Neuron (in vitro differentiated cells): ENCODE data around the gene PIH1D2.
"Not testable (repeated sequence)": the region's sequence is repeated elsewhere in the genome, so short reads cannot be mapped to it uniquely, and the experiment has no call there.

Source experiments
- H2AFZ ChIP-seq: one replicate; pipeline ENCODE4 v1.6.1; 2013; ENCODE audit warnings: low read depth, mild to moderate bottlenecking, inconsistent platforms, low read length, moderate library complexity
- H3K27me3 ChIP-seq: one replicate; pipeline ENCODE4 v1.6.1; 2013; ENCODE audit warnings: low read length; ENCODE audit not compliant: insufficient read depth
- H3K36me3 ChIP-seq: one replicate; pipeline ENCODE4 v1.6.1; 2013; ENCODE audit warnings: low read length; ENCODE audit not compliant: insufficient read depth
- H3K4me1 ChIP-seq: one replicate; pipeline ENCODE4 v1.6.1; 2013; ENCODE audit warnings: low read length; ENCODE audit not compliant: insufficient read depth
- H3K4me3 ChIP-seq: 2 replicates; pipeline ENCODE4 v1.5.1; 2013; ENCODE audit warnings: mild to moderate bottlenecking, low read length, moderate library complexity
- H3K9me3 ChIP-seq: one replicate; pipeline ENCODE4 v1.6.1; 2013; ENCODE audit warnings: low read length

The PIH1D2 gene

GRCh38 chr11:112095302-112095701 lies 21.5 kb upstream of the PIH1D2 start:
- H2AFZ ChIP-seq, H3K27me3 ChIP-seq, H3K4me3 ChIP-seq, H3K4me1 ChIP-seq, H3K9me3 ChIP-seq: not testable (repeated sequence)
- peaks cover 32% of the 10 kb centered on the region for H3K36me3 ChIP-seq

- Histone ChIP-seq H2AFZ (peak overlapping the region; percentile 24), H3K4me1 (peaks cover 16% of the 10 kb centered on the region), H3K9me3 (no peaks in the 10 kb centered on the region), H3K27me3 (no peaks in the 10 kb centered on the region), H3K4me3 (peak overlapping the region; percentile 81), H3K36me3 (peaks cover 63% of the 10 kb centered on the region)
These were observed 13.4 kb upstream of the PIH1D2 start for GRCh38 chr11:112087212-112087611.

GRCh38 chr11:112086422-112087191 lies 12.8 kb upstream of the PIH1D2 start, which contains the start of the genes SDHD and TIMM8B:
SDHD (plus strand) TSS chr11:112086873; CDS start chr11:112086908, 35 bp downstream.
TIMM8B (minus strand) TSS chr11:112086756; CDS start chr11:112086723, 33 bp downstream.
- Histone ChIP-seq H3K4me3 (peak within 1 kb of the TSS; percentile 81), H3K27me3 (no peaks in the 10 kb centered on the region), H2AFZ (peak within 1 kb of the TSS; percentile 24), H3K36me3 (peaks cover 65% of the 10 kb centered on the region), H3K4me1 (peaks cover 16% of the 10 kb centered on the region), H3K9me3 (no peaks in the 10 kb centered on the region)

GRCh38 chr11:112085822-112086421 lies 12.1 kb upstream of the PIH1D2 start:
- no peaks in the 10 kb centered on the region for H3K27me3 ChIP-seq
- peaks cover 61% of the 10 kb centered on the region for H3K36me3 ChIP-seq
- H3K4me1 ChIP-seq = peaks cover 16% of the 10 kb centered on the region
- H3K9me3 ChIP-seq = no peaks in the 10 kb centered on the region
- H2AFZ ChIP-seq = peak overlapping the region; percentile 20
- H3K4me3 ChIP-seq = peak overlapping the region; percentile 81

GRCh38 chr11:112082729-112083128 lies 8.9 kb upstream of the PIH1D2 start:
- Histone ChIP-seq H3K9me3 (no peaks in the 10 kb centered on the region), H3K4me3 (no peak overlapping the region), H2AFZ (no peak overlapping the region), H3K27me3 (no peaks in the 10 kb centered on the region), H3K36me3 (peaks cover 62% of the 10 kb centered on the region), H3K4me1 (peaks cover 12% of the 10 kb centered on the region)

- H3K4me1 ChIP-seq = no peaks in the 10 kb centered on the region
- H2AFZ ChIP-seq = no peak overlapping the region
- no peaks in the 10 kb centered on the region for H3K27me3 ChIP-seq
- H3K9me3 ChIP-seq = no peaks in the 10 kb centered on the region
- peaks cover 49% of the 10 kb centered on the region for H3K36me3 ChIP-seq
- no peak overlapping the region for H3K4me3 ChIP-seq
These were observed 10.9 kb downstream of the PIH1D2 start for GRCh38 chr11:112062923-112063322.

GRCh38 chr11:112058103-112058502 lies 15.7 kb downstream of the PIH1D2 start:
- H3K36me3 ChIP-seq = peaks cover 68% of the 10 kb centered on the region
- no peak overlapping the region for H3K4me3 ChIP-seq
- no peak overlapping the region for H2AFZ ChIP-seq
- no peaks in the 10 kb centered on the region for H3K27me3 ChIP-seq
- no peaks in the 10 kb centered on the region for H3K4me1 ChIP-seq
- no peaks in the 10 kb centered on the region for H3K9me3 ChIP-seq

- Histone ChIP-seq H3K27me3 (no peaks in the 10 kb centered on the region), H2AFZ (no peak overlapping the region), H3K4me3 (no peak overlapping the region), H3K9me3 (no peaks in the 10 kb centered on the region), H3K4me1 (no peaks in the 10 kb centered on the region), H3K36me3 (peaks cover 66% of the 10 kb centered on the region)
These were observed 16.6 kb downstream of the PIH1D2 start for GRCh38 chr11:112057170-112057569.

- Histone ChIP-seq H3K4me3 (no peak overlapping the region), H2AFZ (no peak overlapping the region), H3K36me3 (peaks cover 65% of the 10 kb centered on the region), H3K9me3 (no peaks in the 10 kb centered on the region), H3K27me3 (no peaks in the 10 kb centered on the region), H3K4me1 (no peaks in the 10 kb centered on the region)
These were observed 22.0 kb downstream of the PIH1D2 start for GRCh38 chr11:112051768-112052167.

- Histone ChIP-seq H3K9me3 (no peaks in the 10 kb centered on the region), H2AFZ (no peak overlapping the region), H3K4me1 (no peaks in the 10 kb centered on the region), H3K27me3 (no peaks in the 10 kb centered on the region), H3K4me3 (no peak overlapping the region), H3K36me3 (peaks cover 67% of the 10 kb centered on the region)
These were observed 23.1 kb downstream of the PIH1D2 start for GRCh38 chr11:112050721-112051120.

GRCh38 chr11:112049777-112050176 lies 24.0 kb downstream of the PIH1D2 start:
- Histone ChIP-seq H3K36me3 (peaks cover 72% of the 10 kb centered on the region), H2AFZ (no peak overlapping the region), H3K27me3 (no peaks in the 10 kb centered on the region), H3K4me3 (no peak overlapping the region), H3K4me1 (no peaks in the 10 kb centered on the region), H3K9me3 (peaks cover 2% of the 10 kb centered on the region)

GRCh38 chr11:112048256-112048655 lies 25.6 kb downstream of the PIH1D2 start:
- H3K36me3 ChIP-seq = peaks cover 75% of the 10 kb centered on the region
- not testable (repeated sequence) for H2AFZ ChIP-seq, H3K4me1 ChIP-seq, H3K27me3 ChIP-seq, H3K4me3 ChIP-seq, H3K9me3 ChIP-seq

- H3K4me1 ChIP-seq, H3K9me3 ChIP-seq, H2AFZ ChIP-seq, H3K27me3 ChIP-seq, H3K4me3 ChIP-seq: not testable (repeated sequence)
- peaks cover 78% of the 10 kb centered on the region for H3K36me3 ChIP-seq
These were observed 27.2 kb downstream of the PIH1D2 start for GRCh38 chr11:112046647-112047046.
